ENCODE measurements around the gene LAMB1.

The LAMB1 gene

GRCh38 chr7:108017776-108018151, 14.8 kb upstream of the LAMB1 start:
- no peak for DNase-seq (ENCODE audit: low read depth in 2 of 2)

GRCh38 chr7:108016841-108017775, 14.1 kb upstream of the LAMB1 start:
- DNase-seq (ENCODE audit: low read depth in 2 of 2): no peak

GRCh38 chr7:108015740-108016139, 12.8 kb upstream of the LAMB1 start:
- no peak for DNase-seq (ENCODE audit: low read depth in 2 of 2)

GRCh38 chr7:108014747-108015682, 12.1 kb upstream of the LAMB1 start:
- DNase-seq (ENCODE audit: low read depth in 2 of 2): no peak

GRCh38 chr7:108014215-108014614, 11.3 kb upstream of the LAMB1 start:
- DNase-seq (ENCODE audit: low read depth in 2 of 2): no peak

GRCh38 chr7:108012499-108013430, 9.8 kb upstream of the LAMB1 start:
- no peak for DNase-seq (ENCODE audit: low read depth in 2 of 2)

GRCh38 chr7:108010377-108010776, 7.4 kb upstream of the LAMB1 start:
- DNase-seq (ENCODE audit: low read depth in 2 of 2): no peak

- no peak for DNase-seq (ENCODE audit: low read depth in 2 of 2)
Measured at GRCh38 chr7:108009873-108010272, 6.9 kb upstream of the LAMB1 start.

GRCh38 chr7:108008827-108009226, 5.9 kb upstream of the LAMB1 start:
- DNase-seq (ENCODE audit: low read depth in 2 of 2): no peak

GRCh38 chr7:108008240-108008639, 5.3 kb upstream of the LAMB1 start:
- DNase-seq (ENCODE audit: low read depth in 2 of 2): no peak

GRCh38 chr7:108007762-108008161, 4.8 kb upstream of the LAMB1 start:
- no peak for DNase-seq (ENCODE audit: low read depth in 2 of 2)

- no peak for DNase-seq (ENCODE audit: low read depth in 2 of 2)
Measured at GRCh38 chr7:108007261-108007660, 4.3 kb upstream of the LAMB1 start.

GRCh38 chr7:108004220-108005142, 1.5 kb upstream of the LAMB1 start:
- DNase-seq (ENCODE audit: low read depth in 2 of 2): no peak

GRCh38 chr7:108003599-108003935, 606 bp upstream of the LAMB1 start:
- DNase-seq (ENCODE audit: low read depth in 2 of 2): no peak

- no peak for DNase-seq (ENCODE audit: low read depth in 2 of 2)
Measured at GRCh38 chr7:108001764-108002725, 916 bp downstream of the LAMB1 start.

- DNase-seq (ENCODE audit: low read depth in 2 of 2): no peak
Measured at GRCh38 chr7:108000875-108001763, 1.8 kb downstream of the LAMB1 start.

GRCh38 chr7:107999779-108000560, 3.0 kb downstream of the LAMB1 start:
- no peak for DNase-seq (ENCODE audit: low read depth in 2 of 2)

Measured in stimulated activated CD4-positive, alpha-beta T cell treated with anti-CD3 and anti-CD28 coated beads, Interleukin-1b, Interleukin-23, amount 100 ng/mL, for 1 hour (primary cell).